Uterus (tissue), 4 donors: ENCODE measurements around the gene IGSF23. TPM values are rescaled to one million over a fixed set of nuclear protein-coding genes. Genes with fewer than 3 reads are reported as not detected.
A peak's percentile ranks its signal among the peaks of the same experiment; 100 is the strongest.

Source experiments
- DNase-seq, 2 donors: peaks; one replicate each; pipeline ENCODE4 v3.0.0-alpha.2; 2019 to 2020
- H3K27ac ChIP-seq, 2 donors: fragments of 200-600 bp; sonication (generic); 1 replicate in 1 of 2; 2 replicates in 1 of 2; pipeline ENCODE4 v1.5.1; 2016 to 2018
- H3K27me3 ChIP-seq, 2 donors: fragments of 200-600 bp; sonication (generic); one replicate each; pipeline ENCODE4 v1.5.1; 2018 to 2019; ENCODE audit warnings: control low read depth in 1 of 2
- H3K36me3 ChIP-seq, 2 donors: fragments of 200-600 bp; sonication (generic); one replicate each; pipeline ENCODE4 v1.5.1; 2019; ENCODE audit warnings: control low read depth in 1 of 2
- H3K4me1 ChIP-seq, 2 donors: fragments of 200-600 bp; sonication (generic); one replicate each; pipeline ENCODE4 v1.5.1; 2018 to 2019; ENCODE audit warnings: control low read depth in 1 of 2
- H3K4me3 ChIP-seq, 2 donors: fragments of 200-600 bp; sonication (generic); 1 replicate in 1 of 2; 2 replicates in 1 of 2; pipeline ENCODE4 v1.5.1; 2018 to 2019; ENCODE audit warnings: mild to moderate bottlenecking in 1 of 2
- H3K9me3 ChIP-seq, 2 donors: fragments of 200-600 bp; sonication (generic); one replicate each; pipeline ENCODE4 v1.5.1; 2019; ENCODE audit warnings: control low read depth in 1 of 2
- CTCF ChIP-seq, 4 experiments: fragments of 200-600 bp in 2 of 4; fragments of 450-650 bp in 2 of 4; sonication (generic) in 2 of 4; IDR thresholded peaks; one replicate each; pipeline ENCODE4 v1.5.1; 2016 to 2019; ENCODE audit warnings: antibody characterized with exemption in 4 of 4, mild to moderate bottlenecking in 2 of 4, moderate library complexity in 1 of 4
- POLR2A ChIP-seq, 2 donors: fragments of 450-650 bp; IDR thresholded peaks; one replicate each; pipeline ENCODE4 v1.6.1; 2016; ENCODE audit warnings: antibody characterized with exemption in 2 of 2, mild to moderate bottlenecking in 1 of 2, moderate library complexity in 1 of 2
- intact Hi-C: fragments of 100-400 bp; cut with DNase I; formaldehyde crosslinking; loops from one replicate; pipeline ENCODE4 v1.15.1; 2023; ENCODE audit warnings: low total_unique reads
- total RNA-seq, 4 donors: library from RNA; depleted of rRNA in 3 of 4; stranded (reverse); fragments of >200 nt in 3 of 4; gene quantifications; one replicate each; pipeline versions ENCODE4 v1.1.0 to v1.2.4, GENCODE V29; 2014 to 2023
- donor health status: DM: yes; HTN: yes; CAD: no.

The IGSF23 gene
- total RNA-seq, 4 donors from 2014 or later = not detected

- intact Hi-C loops = no loop called here
- Histone ChIP-seq H3K9me3 (no peaks in the 10 kb centered on the region), H3K27me3 (no peaks in the 10 kb centered on the region), H3K27ac (no peak overlapping the region), H3K4me3 (no peak overlapping the region), H3K36me3 (no peaks in the 10 kb centered on the region), H3K4me1 (no peaks in the 10 kb centered on the region)
- TF ChIP-seq CTCF (IDR thresholded peaks at IDR 0.05) (no peak), POLR2A (IDR thresholded peaks at IDR 0.05) (no peak)
- no peak for DNase-seq
These were observed 38.2 kb upstream of the IGSF23 start for GRCh38 chr19:44575116-44575700.

GRCh38 chr19:44576843-44577565, 36.4 kb upstream of the IGSF23 start:
- Histone ChIP-seq H3K36me3 (no peaks in the 10 kb centered on the region), H3K4me3 (no peak overlapping the region), H3K4me1 (no peaks in the 10 kb centered on the region), H3K27ac (no peak overlapping the region), H3K9me3 (no peaks in the 10 kb centered on the region), H3K27me3 (no peaks in the 10 kb centered on the region)
- intact Hi-C loops = no loop called here
- no peak for TF ChIP-seq POLR2A (IDR thresholded peaks at IDR 0.05)
- TF ChIP-seq CTCF (IDR thresholded peaks at IDR 0.05) = peak in 3 of 4 experiments; percentile 8 to 43 (median 32)
- no peak for DNase-seq

- H3K36me3 ChIP-seq = no peaks in the 10 kb centered on the region
- intact Hi-C loops = no loop called here
- no peak for DNase-seq
- H3K27ac ChIP-seq = no peak overlapping the region
- no peak for TF ChIP-seq CTCF (IDR thresholded peaks at IDR 0.05)
- TF ChIP-seq POLR2A (IDR thresholded peaks at IDR 0.05) = no peak
- H3K4me3 ChIP-seq = no peak overlapping the region
- H3K27me3 ChIP-seq = no peaks in the 10 kb centered on the region
- H3K9me3 ChIP-seq = no peaks in the 10 kb centered on the region
- no peaks in the 10 kb centered on the region for H3K4me1 ChIP-seq
These were observed 35.8 kb upstream of the IGSF23 start for GRCh38 chr19:44577566-44577874.

GRCh38 chr19:44579663-44580365, 33.5 kb upstream of the IGSF23 start:
- TF ChIP-seq POLR2A (IDR thresholded peaks at IDR 0.05) = no peak
- no peak for TF ChIP-seq CTCF (IDR thresholded peaks at IDR 0.05)
- H3K9me3 ChIP-seq = no peaks in the 10 kb centered on the region
- H3K27me3 ChIP-seq = no peaks in the 10 kb centered on the region
- no peaks in the 10 kb centered on the region for H3K36me3 ChIP-seq
- H3K4me3 ChIP-seq = no peak overlapping the region
- no peaks in the 10 kb centered on the region for H3K4me1 ChIP-seq
- intact Hi-C loops = no loop called here
- DNase-seq = no peak
- H3K27ac ChIP-seq = no peak overlapping the region

- Histone ChIP-seq H3K9me3 (no peaks in the 10 kb centered on the region), H3K4me1 (no peaks in the 10 kb centered on the region), H3K27me3 (no peaks in the 10 kb centered on the region), H3K27ac (no peak overlapping the region), H3K36me3 (no peaks in the 10 kb centered on the region), H3K4me3 (no peak overlapping the region)
- intact Hi-C loops = no loop called here
- TF ChIP-seq POLR2A (IDR thresholded peaks at IDR 0.05) = no peak
- TF ChIP-seq CTCF (IDR thresholded peaks at IDR 0.05) = no peak
- no peak for DNase-seq
These were observed 32.9 kb upstream of the IGSF23 start for GRCh38 chr19:44580366-44580895.
